Measurements from ENCODE around the gene MAP6. TPM values are rescaled to one million over a fixed set of nuclear protein-coding genes. Genes with fewer than 3 reads are reported as not detected.

The MAP6 gene
- total RNA-seq, 1 experiment from 2014 or later: not detected

DNA sequence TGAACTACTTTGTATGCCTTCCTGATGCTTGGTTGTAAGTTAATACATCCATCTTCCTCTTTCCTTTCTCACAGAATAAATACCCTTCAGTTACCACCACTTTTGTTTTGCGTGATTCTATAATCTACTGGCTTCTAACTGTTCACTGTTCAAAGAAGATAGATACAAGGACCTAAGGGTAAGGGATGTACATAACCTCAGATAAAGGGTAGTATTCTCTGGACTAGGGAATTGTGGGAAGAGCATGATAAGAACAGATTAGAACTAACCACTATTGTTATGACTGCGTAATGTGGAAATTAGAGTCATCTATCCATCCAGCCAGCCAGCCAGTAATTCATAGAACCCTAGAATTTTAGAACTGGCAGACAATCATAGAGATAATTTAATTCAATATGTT lies 36.4 kb downstream of the MAP6 start:
- Histone ChIP-seq H3K4me3 (replicated peaks in 1 of 2; ENCODE audit: low read depth in 1 of 2, low read length in 2 of 2) (no peak overlapping the region), H3K4me2 (ENCODE audit: low read length) (no peak overlapping the region), H3K9ac (ENCODE audit: low read length) (no peak overlapping the region), H3K4me1 (ENCODE audit: control insufficient read depth in 1 of 2, insufficient read depth in 2 of 2, low read length in 2 of 2) (no peaks in the 10 kb centered on the region), H4K20me1 (ENCODE audit: insufficient read depth) (no peaks in the 10 kb centered on the region), H3K9me3 (ENCODE audit: control insufficient read depth in 1 of 2, insufficient read depth in 1 of 2, low read depth in 1 of 2, low read length in 2 of 2) (no peaks in the 10 kb centered on the region), H3K27me3 (ENCODE audit: insufficient read depth, low read length) (peaks cover 11% of the 10 kb centered on the region), H3K79me2 (ENCODE audit: insufficient read depth, low read length) (no peaks in the 10 kb centered on the region), H3K9me2 (ENCODE audit: insufficient read depth) (no peaks in the 10 kb centered on the region), H3K36me3 (ENCODE audit: control insufficient read depth in 1 of 2, insufficient read depth in 2 of 2, low read length in 2 of 2) (no peaks in the 10 kb centered on the region), H3K27ac (ENCODE audit: low read depth, low read length) (no peak overlapping the region), H2AFZ (ENCODE audit: low read depth, low read length, poor library complexity, severe bottlenecking) (no peak overlapping the region)
- ChIA-PET RAD21 (ENCODE audit: low non-redundant PET in 1 of 2, low total read pairs in 2 of 2, uncharacterized antibody in 2 of 2, unreplicated experiment in 2 of 2) (no interaction called here), POLR2A (no interaction called here), CTCF (no interaction called here)
- BruUV-seq (replicated peaks): no TSS peak
- intact Hi-C loops (cut with micrococcal nuclease): no loop called here
- TF ChIP-seq SP1 (IDR thresholded peaks at IDR 0.05; ENCODE audit: low read depth): no peak
- TF ChIP-seq ZNF274 (IDR thresholded peaks at IDR 0.05; ENCODE audit: low read depth, low read length): no peak
- no peak for DNase-seq (ENCODE audit: low read depth, low spot score)
- ATAC-seq: no peak

DNA sequence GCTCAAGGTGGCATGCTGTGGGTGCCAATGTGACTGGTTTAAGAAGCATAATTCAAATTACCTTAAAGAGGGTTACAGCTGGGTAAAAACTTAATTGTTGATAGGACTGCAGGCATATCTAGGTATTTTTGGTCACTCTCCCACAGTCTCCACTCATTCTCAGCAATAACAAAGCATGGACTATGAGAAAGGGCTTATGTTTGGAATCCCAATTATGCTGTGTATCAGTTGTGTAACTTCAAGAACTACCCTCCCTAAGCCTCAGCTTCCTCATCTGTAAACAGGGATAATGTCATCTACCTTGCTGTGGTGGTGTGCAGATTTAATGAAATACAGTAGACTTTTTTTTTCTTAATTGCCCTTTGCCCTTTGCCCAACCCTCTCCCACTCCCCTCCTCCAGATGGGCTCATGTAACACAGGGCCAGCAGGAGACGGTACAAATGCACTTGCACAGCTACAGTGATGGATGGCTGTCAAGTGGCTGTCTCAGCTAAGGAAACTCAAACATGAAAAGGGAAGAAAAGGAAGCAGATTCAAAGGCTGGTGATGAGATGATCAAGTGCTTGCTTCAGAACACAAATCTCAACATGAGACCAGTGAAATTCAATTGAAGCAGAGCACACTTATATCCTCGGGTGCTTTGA lies 37.6 kb downstream of the MAP6 start:
- H3K9ac ChIP-seq (ENCODE audit: low read length): no peak overlapping the region
- no peak overlapping the region for H3K4me3 ChIP-seq (replicated peaks in 1 of 2; ENCODE audit: low read depth in 1 of 2, low read length in 2 of 2)
- BruUV-seq (replicated peaks): no TSS peak
- ChIA-PET CTCF (no interaction called here), POLR2A (no interaction called here), RAD21 (ENCODE audit: low non-redundant PET in 1 of 2, low total read pairs in 2 of 2, uncharacterized antibody in 2 of 2, unreplicated experiment in 2 of 2) (no interaction called here)
- no peak for ATAC-seq
- H4K20me1 ChIP-seq (ENCODE audit: insufficient read depth): no peaks in the 10 kb centered on the region
- no peak for DNase-seq (ENCODE audit: low read depth, low spot score)
- H3K9me3 ChIP-seq (ENCODE audit: control insufficient read depth in 1 of 2, insufficient read depth in 1 of 2, low read depth in 1 of 2, low read length in 2 of 2): no peaks in the 10 kb centered on the region
- H3K36me3 ChIP-seq (ENCODE audit: control insufficient read depth in 1 of 2, insufficient read depth in 2 of 2, low read length in 2 of 2): no peaks in the 10 kb centered on the region
- peaks cover 0 to 5% of the 10 kb centered on the region in 2 experiments; a peak in 2 of 4 replicates for H3K4me1 ChIP-seq (ENCODE audit: control insufficient read depth in 1 of 2, insufficient read depth in 2 of 2, low read length in 2 of 2)
- no peak overlapping the region for H3K4me2 ChIP-seq (ENCODE audit: low read length)
- no peak overlapping the region for H3K27ac ChIP-seq (ENCODE audit: low read depth, low read length)
- H3K79me2 ChIP-seq (ENCODE audit: insufficient read depth, low read length): no peaks in the 10 kb centered on the region
- intact Hi-C loops (cut with micrococcal nuclease): no loop called here
- no peak overlapping the region for H2AFZ ChIP-seq (ENCODE audit: low read depth, low read length, poor library complexity, severe bottlenecking)
- no peaks in the 10 kb centered on the region for H3K9me2 ChIP-seq (ENCODE audit: insufficient read depth)
- H3K27me3 ChIP-seq (ENCODE audit: insufficient read depth, low read length): peaks cover 7% of the 10 kb centered on the region
- TF ChIP-seq POLR2AphosphoS5 (IDR thresholded peaks at IDR 0.05; ENCODE audit: low read depth, low read length) (no peak), SP1 (IDR thresholded peaks at IDR 0.05; ENCODE audit: low read depth) (no peak), YY1 (IDR thresholded peaks at IDR 0.05; ENCODE audit: extremely low read depth, insufficient replicate concordance, low read depth, low read length) (no peak), ELF1 (IDR thresholded peaks at IDR 0.05; ENCODE audit: borderline replicate concordance, low read depth) (no peak), EZH2 (IDR thresholded peaks at IDR 0.05) (no peak), JUND (IDR thresholded peaks at IDR 0.05) (no peak), CEBPB (IDR thresholded peaks at IDR 0.05; ENCODE audit: low read depth) (no peak), RAD21 (IDR thresholded peaks at IDR 0.05; ENCODE audit: low read depth) (no peak), POLR2A (IDR thresholded peaks at IDR 0.05; ENCODE audit: borderline replicate concordance, extremely low read depth, insufficient read depth, insufficient read length) (no peak), TCF7L2 (IDR thresholded peaks at IDR 0.05; ENCODE audit: borderline replicate concordance, extremely low read depth, insufficient read depth, insufficient read length) (no peak), ZNF274 (IDR thresholded peaks at IDR 0.05; ENCODE audit: low read depth, low read length) (no peak), EZH2phosphoT487 (IDR thresholded peaks at IDR 0.05; ENCODE audit: borderline replicate concordance) (no peak), ZFX (IDR thresholded peaks at IDR 0.05) (no peak)
- TF ChIP-seq, protein P1, sequence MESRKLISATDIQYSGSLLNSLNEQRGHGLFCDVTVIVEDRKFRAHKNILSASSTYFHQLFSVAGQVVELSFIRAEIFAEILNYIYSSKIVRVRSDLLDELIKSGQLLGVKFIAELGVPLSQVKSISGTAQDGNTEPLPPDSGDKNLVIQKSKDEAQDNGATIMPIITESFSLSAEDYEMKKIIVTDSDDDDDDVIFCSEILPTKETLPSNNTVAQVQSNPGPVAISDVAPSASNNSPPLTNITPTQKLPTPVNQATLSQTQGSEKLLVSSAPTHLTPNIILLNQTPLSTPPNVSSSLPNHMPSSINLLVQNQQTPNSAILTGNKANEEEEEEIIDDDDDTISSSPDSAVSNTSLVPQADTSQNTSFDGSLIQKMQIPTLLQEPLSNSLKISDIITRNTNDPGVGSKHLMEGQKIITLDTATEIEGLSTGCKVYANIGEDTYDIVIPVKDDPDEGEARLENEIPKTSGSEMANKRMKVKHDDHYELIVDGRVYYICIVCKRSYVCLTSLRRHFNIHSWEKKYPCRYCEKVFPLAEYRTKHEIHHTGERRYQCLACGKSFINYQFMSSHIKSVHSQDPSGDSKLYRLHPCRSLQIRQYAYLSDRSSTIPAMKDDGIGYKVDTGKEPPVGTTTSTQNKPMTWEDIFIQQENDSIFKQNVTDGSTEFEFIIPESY (IDR thresholded peaks at IDR 0.05; ENCODE audit: extremely low read depth, insufficient replicate concordance, low read length): no peak
- TF ChIP-seq, protein P2, sequence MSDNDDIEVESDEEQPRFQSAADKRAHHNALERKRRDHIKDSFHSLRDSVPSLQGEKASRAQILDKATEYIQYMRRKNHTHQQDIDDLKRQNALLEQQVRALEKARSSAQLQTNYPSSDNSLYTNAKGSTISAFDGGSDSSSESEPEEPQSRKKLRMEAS (IDR thresholded peaks at IDR 0.05): no peak
- TF ChIP-seq, protein P3, sequence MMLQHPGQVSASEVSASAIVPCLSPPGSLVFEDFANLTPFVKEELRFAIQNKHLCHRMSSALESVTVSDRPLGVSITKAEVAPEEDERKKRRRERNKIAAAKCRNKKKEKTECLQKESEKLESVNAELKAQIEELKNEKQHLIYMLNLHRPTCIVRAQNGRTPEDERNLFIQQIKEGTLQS (IDR thresholded peaks at IDR 0.05): no peak
- TF ChIP-seq, protein P4, sequence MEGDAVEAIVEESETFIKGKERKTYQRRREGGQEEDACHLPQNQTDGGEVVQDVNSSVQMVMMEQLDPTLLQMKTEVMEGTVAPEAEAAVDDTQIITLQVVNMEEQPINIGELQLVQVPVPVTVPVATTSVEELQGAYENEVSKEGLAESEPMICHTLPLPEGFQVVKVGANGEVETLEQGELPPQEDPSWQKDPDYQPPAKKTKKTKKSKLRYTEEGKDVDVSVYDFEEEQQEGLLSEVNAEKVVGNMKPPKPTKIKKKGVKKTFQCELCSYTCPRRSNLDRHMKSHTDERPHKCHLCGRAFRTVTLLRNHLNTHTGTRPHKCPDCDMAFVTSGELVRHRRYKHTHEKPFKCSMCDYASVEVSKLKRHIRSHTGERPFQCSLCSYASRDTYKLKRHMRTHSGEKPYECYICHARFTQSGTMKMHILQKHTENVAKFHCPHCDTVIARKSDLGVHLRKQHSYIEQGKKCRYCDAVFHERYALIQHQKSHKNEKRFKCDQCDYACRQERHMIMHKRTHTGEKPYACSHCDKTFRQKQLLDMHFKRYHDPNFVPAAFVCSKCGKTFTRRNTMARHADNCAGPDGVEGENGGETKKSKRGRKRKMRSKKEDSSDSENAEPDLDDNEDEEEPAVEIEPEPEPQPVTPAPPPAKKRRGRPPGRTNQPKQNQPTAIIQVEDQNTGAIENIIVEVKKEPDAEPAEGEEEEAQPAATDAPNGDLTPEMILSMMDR (IDR thresholded peaks at IDR 0.05 in 2 of 3, conservative IDR thresholded peaks at IDR 0.05 in 1 of 3; ENCODE audit: borderline replicate concordance in 1 of 3, insufficient read depth in 1 of 3, low read depth in 2 of 3, low read length in 2 of 3): no peak
